HG03175 (cell line): ENCODE data around the gene GAPT.
"Not testable (repeated sequence)": the region's sequence is repeated elsewhere in the genome, so short reads cannot be mapped to it uniquely, and the experiment has no call there.

Source experiments
- ATAC-seq: cut with Tn5 transposase; IDR thresholded peaks from one replicate; pipeline ENCODE4 v1.9.1; 2021; ENCODE audit warnings: mild to moderate bottlenecking, moderate library complexity; ENCODE audit not compliant: unreplicated experiment

The GAPT gene

GRCh38 chr5:58503390-58504046 is 12.3 kb downstream of the GAPT start:
- ATAC-seq = no peak

- no peak for ATAC-seq
These were observed 13.5 kb downstream of the GAPT start for GRCh38 chr5:58504766-58505165.

- no peak for ATAC-seq
These were observed 14.3 kb downstream of the GAPT start for GRCh38 chr5:58505502-58505901.

- ATAC-seq = peak; percentile 87
These were observed 14.9 kb downstream of the GAPT start for GRCh38 chr5:58505971-58506640.

GRCh38 chr5:58507715-58508114 is 16.5 kb downstream of the GAPT start:
- ATAC-seq = no peak

- ATAC-seq = no peak
These were observed 26.0 kb downstream of the GAPT start for GRCh38 chr5:58517198-58517597.

GRCh38 chr5:58523956-58524355 is 32.7 kb downstream of the GAPT start:
- ATAC-seq = no peak

- no peak for ATAC-seq
These were observed 33.3 kb downstream of the GAPT start for GRCh38 chr5:58524571-58524970.

GRCh38 chr5:58530942-58531490 is 39.8 kb downstream of the GAPT start:
- no peak for ATAC-seq

GRCh38 chr5:58541935-58542334 is 50.7 kb downstream of the GAPT start:
- ATAC-seq = not testable (repeated sequence)

- no peak for ATAC-seq
These were observed 51.5 kb downstream of the GAPT start for GRCh38 chr5:58542709-58543108.

GRCh38 chr5:58543723-58544122 is 52.5 kb downstream of the GAPT start:
- ATAC-seq = no peak

- ATAC-seq = no peak
These were observed 53.0 kb downstream of the GAPT start for GRCh38 chr5:58544195-58544594.

- ATAC-seq = no peak
These were observed 53.7 kb downstream of the GAPT start for GRCh38 chr5:58544926-58545325.

GRCh38 chr5:58545912-58546311 is 54.7 kb downstream of the GAPT start:
- peak; percentile 100 for ATAC-seq
